KMS-11 (cell line): Measurements from ENCODE around the gene SCP2.

Source experiments
- H2AFZ ChIP-seq: fragments of 200-600 bp; sonication (generic); 2 replicates; pipeline ENCODE4 v1.6.1; 2016; ENCODE audit warnings: antibody characterized with exemption, mixed run types, low read depth
- H3K27ac ChIP-seq: fragments of 200-600 bp; sonication (generic); 2 replicates; pipeline ENCODE4 v1.6.1; 2016; ENCODE audit warnings: mild to moderate bottlenecking, mixed run types
- H3K27me3 ChIP-seq: fragments of 200-600 bp; sonication (generic); 2 replicates; pipeline ENCODE4 v1.6.1; 2017; ENCODE audit warnings: mild to moderate bottlenecking, low read depth, mixed run types, moderate library complexity; ENCODE audit not compliant: insufficient read depth
- H3K36me3 ChIP-seq: fragments of 200-600 bp; sonication (generic); 2 replicates; pipeline ENCODE4 v1.6.1; 2017; ENCODE audit warnings: mild to moderate bottlenecking, mixed run types; ENCODE audit not compliant: insufficient read depth
- H3K4me1 ChIP-seq: fragments of 200-600 bp; sonication (generic); 2 replicates; pipeline ENCODE4 v1.6.1; 2016; ENCODE audit warnings: mild to moderate bottlenecking, low read depth, mixed run types; ENCODE audit not compliant: poor library complexity, severe bottlenecking
- H3K4me2 ChIP-seq: fragments of 200-600 bp; sonication (generic); 2 replicates; pipeline ENCODE4 v1.7.0; 2016; ENCODE audit warnings: mild to moderate bottlenecking, mixed run types
- H3K4me3 ChIP-seq: fragments of 200-600 bp; sonication (generic); IDR thresholded peaks from 2 replicates; pipeline ENCODE4 v1.6.1; 2017; ENCODE audit warnings: low read depth, low read length, mixed read lengths; ENCODE audit not compliant: insufficient read depth
- H3K79me2 ChIP-seq: fragments of 200-600 bp; sonication (generic); 2 replicates; pipeline ENCODE4 v1.6.1; 2016; ENCODE audit warnings: low read depth, mixed run types; ENCODE audit not compliant: insufficient read depth
- H3K9ac ChIP-seq: fragments of 200-600 bp; sonication (generic); 2 replicates; pipeline ENCODE4 v1.6.1; 2016; ENCODE audit warnings: mild to moderate bottlenecking, mixed run types
- H4K20me1 ChIP-seq: fragments of 200-600 bp; sonication (generic); 2 replicates; pipeline ENCODE4 v1.6.1; 2016; ENCODE audit warnings: mild to moderate bottlenecking, mixed run types; ENCODE audit not compliant: insufficient read depth
- CTCF ChIP-seq: fragments of 200-600 bp; sonication (generic); conservative IDR thresholded peaks from 2 replicates; pipeline ENCODE4 v1.6.1; 2017; ENCODE audit warnings: low read depth, mild to moderate bottlenecking, antibody characterized with exemption, low read length, moderate library complexity, mixed read lengths

Gene SCP2

GRCh38 chr1:53050310-53050709 lies 123.2 kb downstream of the SCP2 start:
- no peaks in the 10 kb centered on the region for H4K20me1 ChIP-seq
- no peak overlapping the region for H3K9ac ChIP-seq
- no peaks in the 10 kb centered on the region for H3K79me2 ChIP-seq
- H3K4me2 ChIP-seq, result no peak overlapping the region
- H3K36me3 ChIP-seq, result no peaks in the 10 kb centered on the region
- H3K4me3 ChIP-seq, result no peak overlapping the region
- no peaks in the 10 kb centered on the region for H3K4me1 ChIP-seq
- H3K27me3 ChIP-seq, result no peaks in the 10 kb centered on the region
- H3K27ac ChIP-seq, result no peak overlapping the region
- no peak overlapping the region for H2AFZ ChIP-seq
- TF ChIP-seq CTCF, result no peak

- no peak overlapping the region for H3K4me2 ChIP-seq
- no peak overlapping the region for H3K27ac ChIP-seq
- H3K36me3 ChIP-seq, result no peaks in the 10 kb centered on the region
- TF ChIP-seq CTCF, result no peak
- H3K27me3 ChIP-seq, result no peaks in the 10 kb centered on the region
- H3K79me2 ChIP-seq, result no peaks in the 10 kb centered on the region
- no peaks in the 10 kb centered on the region for H3K4me1 ChIP-seq
- no peak overlapping the region for H2AFZ ChIP-seq
- no peak overlapping the region for H3K9ac ChIP-seq
- H4K20me1 ChIP-seq, result no peaks in the 10 kb centered on the region
- H3K4me3 ChIP-seq, result no peak overlapping the region
Observed at GRCh38 chr1:53051676-53052075, 124.6 kb downstream of the SCP2 start.

GRCh38 chr1:53057127-53057526 lies 130.1 kb downstream of the SCP2 start:
- no peak for TF ChIP-seq CTCF
- Histone ChIP-seq H4K20me1 (no peaks in the 10 kb centered on the region), H3K27me3 (no peaks in the 10 kb centered on the region), H3K27ac (no peak overlapping the region), H3K4me3 (no peak overlapping the region), H3K79me2 (no peaks in the 10 kb centered on the region), H3K9ac (no peak overlapping the region), H3K36me3 (no peaks in the 10 kb centered on the region), H3K4me1 (no peaks in the 10 kb centered on the region), H3K4me2 (no peak overlapping the region), H2AFZ (no peak overlapping the region)

GRCh38 chr1:53060579-53060978 lies 133.5 kb downstream of the SCP2 start:
- Histone ChIP-seq H2AFZ (no peak overlapping the region), H4K20me1 (no peaks in the 10 kb centered on the region), H3K4me1 (no peaks in the 10 kb centered on the region), H3K36me3 (no peaks in the 10 kb centered on the region), H3K27me3 (no peaks in the 10 kb centered on the region), H3K79me2 (no peaks in the 10 kb centered on the region), H3K27ac (no peak overlapping the region), H3K4me3 (no peak overlapping the region), H3K9ac (no peak overlapping the region), H3K4me2 (no peak overlapping the region)
- no peak for TF ChIP-seq CTCF
